Brain microvascular endothelial cell (primary cell): ENCODE measurements around the gene ZFC3H1.

Source experiments
- DNase-seq: peaks from one replicate; pipeline ENCODE4 v3.0.0-alpha.2; 2020
- H3K27ac ChIP-seq: fragments of 250-450 bp; sonication (Bioruptor Pico); 2 replicates; pipeline ENCODE4 v1.5.1; 2020; ENCODE audit warnings: mild to moderate bottlenecking, moderate library complexity
- H3K27me3 ChIP-seq: fragments of 250-450 bp; sonication (Bioruptor Pico); replicated peaks from 2 replicates; pipeline ENCODE4 v1.5.1; 2020; ENCODE audit warnings: mild to moderate bottlenecking
- H3K36me3 ChIP-seq: fragments of 250-450 bp; sonication (Bioruptor Pico); replicated peaks from 2 replicates; pipeline ENCODE4 v1.5.1; 2020; ENCODE audit warnings: mild to moderate bottlenecking
- H3K4me3 ChIP-seq: 2 replicates; pipeline ENCODE4 v1.5.1; 2011; ENCODE audit warnings: low read depth, mild to moderate bottlenecking, control low read depth, low read length, moderate library complexity
- CTCF ChIP-seq: IDR thresholded peaks from 2 replicates; pipeline ENCODE4 v1.5.1; 2011; ENCODE audit warnings: low read depth, mild to moderate bottlenecking, moderate library complexity, low read length, control low read depth, inconsistent platforms; ENCODE audit errors: missing control alignments
- in situ Hi-C: cut with HindIII; loops from 2 replicates; pipeline ENCODE4 v1.10.0; 2017; ENCODE audit warnings: low sequenced_read_pairs, low pct_ligation_motif_present

Gene ZFC3H1

GRCh38 chr12:71683633-71684032 is 20.0 kb upstream of the ZFC3H1 start:
- no peaks in the 10 kb centered on the region for H3K27me3 ChIP-seq
- no peak for TF ChIP-seq CTCF
- H3K27ac ChIP-seq = no peak overlapping the region
- in situ Hi-C loops = no loop called here
- DNase-seq = no peak
- H3K36me3 ChIP-seq = no peaks in the 10 kb centered on the region
- H3K4me3 ChIP-seq = no peak overlapping the region

- Histone ChIP-seq H3K27me3 (no peaks in the 10 kb centered on the region), H3K36me3 (no peaks in the 10 kb centered on the region), H3K4me3 (no peak overlapping the region), H3K27ac (no peak overlapping the region)
- no peak for DNase-seq
- TF ChIP-seq CTCF = no peak
- in situ Hi-C loops = no loop called here
Observed at GRCh38 chr12:71682466-71682865, 18.8 kb upstream of the ZFC3H1 start.

GRCh38 chr12:71671816-71672215 is 8.2 kb upstream of the ZFC3H1 start:
- Histone ChIP-seq H3K27ac (no peak overlapping the region), H3K4me3 (no peak overlapping the region), H3K36me3 (no peaks in the 10 kb centered on the region), H3K27me3 (no peaks in the 10 kb centered on the region)
- no peak for DNase-seq
- no peak for TF ChIP-seq CTCF
- in situ Hi-C loops = no loop called here

- in situ Hi-C loops = no loop called here
- no peak overlapping the region for H3K27ac ChIP-seq
Observed at GRCh38 chr12:71671311-71671710, 7.7 kb upstream of the ZFC3H1 start.

GRCh38 chr12:71666259-71666658 is 2.6 kb upstream of the ZFC3H1 start:
- no peak for DNase-seq
- H3K36me3 ChIP-seq = peaks cover 3% of the 10 kb centered on the region
- no peaks in the 10 kb centered on the region for H3K27me3 ChIP-seq
- no peak for TF ChIP-seq CTCF
- in situ Hi-C loops = no loop called here
- no peak overlapping the region for H3K4me3 ChIP-seq
- H3K27ac ChIP-seq = no peak overlapping the region

More at GRCh38 chr12:71671311-71671710, 7.7 kb upstream of the ZFC3H1 start:
- no peak overlapping the region for H3K4me3 ChIP-seq
- H3K27me3 ChIP-seq = no peaks in the 10 kb centered on the region
- DNase-seq = no peak
- no peak for TF ChIP-seq CTCF
- H3K36me3 ChIP-seq = no peaks in the 10 kb centered on the region

- in situ Hi-C loops = no loop called here
- Histone ChIP-seq H3K36me3 (peaks cover 3% of the 10 kb centered on the region), H3K27me3 (no peaks in the 10 kb centered on the region), H3K27ac (peak overlapping the region; percentile 92), H3K4me3 (peak overlapping the region; percentile 97)
- no peak for DNase-seq
- TF ChIP-seq CTCF = no peak
Observed at GRCh38 chr12:71665090-71665463, 1.4 kb upstream of the ZFC3H1 start.
